Breast epithelium (tissue), 4 donors: Measurements from ENCODE around the gene ZBTB39. TPM values are rescaled to one million over a fixed set of nuclear protein-coding genes. Genes with fewer than 3 reads are reported as not detected.
"Not testable (repeated sequence)": the region's sequence is repeated elsewhere in the genome, so short reads cannot be mapped to it uniquely, and the experiment has no call there.

ENCODE experiments used
- DNase-seq, 2 donors: peaks; one replicate each; pipeline ENCODE4 v3.0.0-alpha.2; 2019; ENCODE audit warnings: low spot score in 2 of 2
- H3K27ac ChIP-seq, 2 donors: fragments of 200-600 bp; sonication (generic) in 1 of 2; one replicate each; pipeline ENCODE4 v1.5.1; 2016 to 2019; ENCODE audit warnings: mild to moderate bottlenecking in 1 of 2
- H3K27me3 ChIP-seq, 2 donors: fragments of 200-600 bp; sonication (generic) in 1 of 2; one replicate each; pipeline versions ENCODE4 v1.5.1 to v1.6.0; 2017 to 2019; ENCODE audit warnings: control low read depth in 1 of 2, mild to moderate bottlenecking in 1 of 2
- H3K36me3 ChIP-seq: fragments of 200-600 bp; one replicate; pipeline ENCODE4 v1.5.1; 2019
- H3K4me1 ChIP-seq, 2 donors: fragments of 200-600 bp; sonication (generic); one replicate each; pipeline ENCODE4 v1.5.1; 2016 to 2019; ENCODE audit warnings: control low read depth in 1 of 2
- H3K4me3 ChIP-seq, 3 donors: fragments of 200-600 bp; sonication (generic); 1 replicate in 2 of 3; 2 replicates in 1 of 3; pipeline ENCODE4 v1.5.1; 2016 to 2019; ENCODE audit warnings: mild to moderate bottlenecking in 3 of 3, moderate library complexity in 2 of 3
- H3K9me3 ChIP-seq, 2 donors: fragments of 200-600 bp; sonication (generic) in 1 of 2; one replicate each; pipeline ENCODE4 v1.5.1; 2016 to 2019; ENCODE audit warnings: control low read depth in 1 of 2
- CTCF ChIP-seq, 3 donors: fragments of 450-650 bp; IDR thresholded peaks; one replicate each; pipeline ENCODE4 v1.5.1; 2016 to 2017; ENCODE audit warnings: antibody characterized with exemption in 3 of 3, mild to moderate bottlenecking in 3 of 3, moderate library complexity in 3 of 3
- POLR2A ChIP-seq: fragments of 450-650 bp; IDR thresholded peaks from one replicate; pipeline ENCODE4 v1.6.1; 2016; ENCODE audit warnings: antibody characterized with exemption, mild to moderate bottlenecking, moderate library complexity
- POLR2AphosphoS5 ChIP-seq, 3 donors: sonication (generic); formaldehyde crosslinking; IDR thresholded peaks; one replicate each; pipeline ENCODE4 v1.6.1; 2017; ENCODE audit warnings: antibody characterized with exemption in 3 of 3
- intact Hi-C: fragments of 100-400 bp; cut with DNase I; formaldehyde crosslinking; loops from one replicate; pipeline ENCODE4 v1.15.1; 2023; ENCODE audit warnings: low total_unique reads
- total RNA-seq, 3 donors: library from RNA; depleted of rRNA; stranded (reverse); fragments of >200 nt; gene quantifications; one replicate each; pipeline ENCODE4 v1.1.0, GENCODE V29; 2016

ZBTB39 gene
- 1 to 10 TPM; 4.3 to 6.6 (median 6.1) TPM for total RNA-seq

- DNase-seq: peak in 1 of 2 donors; percentile 26
- intact Hi-C loops: no loop called here
- peaks cover 9% of the 10 kb centered on the region for H3K36me3 ChIP-seq
These were observed at the start of gene ZBTB39 for GRCh38 chr12:57005980-57006808. ZBTB39 (minus strand) TSS chr12:57006546; CDS start chr12:57004917, 1,629 bp downstream.

GRCh38 chr12:57055824-57056223 lies 49.5 kb upstream of the ZBTB39 start:
- no peak overlapping the region for H3K27ac ChIP-seq
- H3K27me3 ChIP-seq: no peaks in the 10 kb centered on the region
- TF ChIP-seq POLR2A (no peak), CTCF (IDR thresholded peaks at IDR 0.05) (no peak), POLR2AphosphoS5 (IDR thresholded peaks at IDR 0.05) (no peak)

More at GRCh38 chr12:57005980-57006808, at the start of gene ZBTB39:
- H3K9me3 ChIP-seq: no peaks in the 10 kb centered on the region
- H3K27ac ChIP-seq: peak within 1 kb of the TSS; percentile 80 to 82
- peak within 1 kb of the TSS; percentile 91 to 98 (median 92) for H3K4me3 ChIP-seq
- peak in 1 of 3 donors; percentile 4 for TF ChIP-seq CTCF (IDR thresholded peaks at IDR 0.05)
- no peak for TF ChIP-seq POLR2A
- H3K27me3 ChIP-seq: no peaks in the 10 kb centered on the region
- H3K4me1 ChIP-seq: peaks cover 0 to 9% of the 10 kb centered on the region in 2 donors

GRCh38 chr12:57053901-57054300 lies 47.6 kb upstream of the ZBTB39 start:
- H3K9me3 ChIP-seq, H3K36me3 ChIP-seq, H3K27me3 ChIP-seq, H3K27ac ChIP-seq, H3K4me1 ChIP-seq, H3K4me3 ChIP-seq, intact Hi-C loops, DNase-seq: not testable (repeated sequence)

More at GRCh38 chr12:57055824-57056223, 49.5 kb upstream of the ZBTB39 start:
- no peak overlapping the region for H3K4me3 ChIP-seq
- peaks cover 5% of the 10 kb centered on the region for H3K36me3 ChIP-seq
- DNase-seq: no peak
- no peaks in the 10 kb centered on the region for H3K4me1 ChIP-seq
- intact Hi-C loops: no loop called here
- H3K9me3 ChIP-seq: no peaks in the 10 kb centered on the region

- intact Hi-C loops: not testable (repeated sequence)
These were observed 46.8 kb upstream of the ZBTB39 start for GRCh38 chr12:57053146-57053545.

GRCh38 chr12:57051011-57051410 lies 44.7 kb upstream of the ZBTB39 start:
- intact Hi-C loops: no loop called here

More at GRCh38 chr12:57053146-57053545, 46.8 kb upstream of the ZBTB39 start:
- not testable (repeated sequence) for H3K9me3 ChIP-seq, H3K4me3 ChIP-seq, H3K4me1 ChIP-seq, DNase-seq, H3K36me3 ChIP-seq, H3K27me3 ChIP-seq, H3K27ac ChIP-seq

More at GRCh38 chr12:57051011-57051410, 44.7 kb upstream of the ZBTB39 start:
- H3K36me3 ChIP-seq: no peaks in the 10 kb centered on the region
- H3K9me3 ChIP-seq: no peaks in the 10 kb centered on the region
- no peak for TF ChIP-seq POLR2A
- no peak for TF ChIP-seq CTCF (IDR thresholded peaks at IDR 0.05)
- no peak for TF ChIP-seq POLR2AphosphoS5 (IDR thresholded peaks at IDR 0.05)
- H3K27me3 ChIP-seq: no peaks in the 10 kb centered on the region
- no peak overlapping the region for H3K27ac ChIP-seq
- no peak for DNase-seq
- H3K4me3 ChIP-seq: no peak overlapping the region
- H3K4me1 ChIP-seq: no peaks in the 10 kb centered on the region
